HepG2 (cell line): ENCODE measurements around the gene LYRM4. TPM values are rescaled to one million over a fixed set of nuclear protein-coding genes. Genes with fewer than 3 reads are reported as not detected.

ENCODE experiments used
- ATAC-seq: fragments of 200-7000 bp; cut with Tn5 transposase; 3 replicates; pipeline ENCODE4 v1.9.1; 2020; ENCODE audit warnings: mild to moderate bottlenecking, moderate library complexity
- BruUV-seq: library from RNA; stranded (reverse); fragments of 400-500 nt; replicated peaks from 2 replicates; lab custom pipeline; 2021; lab: Mats Ljungman, UMichigan
- CTCF ChIA-PET: fragments of 300-600 bp; formaldehyde crosslinking; extraction: SDS; loops from one replicate; lab custom pipeline; 2021; ENCODE audit warnings: low total read pairs, inconsistent platforms, low intra/inter-chr PET ratio; lab: Yijun Ruan, JAX
- POLR2A ChIA-PET: fragments of 350-600 bp; sonication (Branson Sonifier 250); formaldehyde crosslinking; loops from one replicate; lab custom pipeline; 2020; ENCODE audit warnings: antibody characterized with exemption, inconsistent platforms; lab: Yijun Ruan, JAX
- DNase-seq: peaks from one replicate; pipeline ENCODE4 v3.0.0-alpha.2; 2015; ENCODE audit warnings: low spot score
- FAIRE-seq: peaks from 3 replicates; lab custom pipeline; 2011; peaks lifted over from hg19 to GRCh38; lab: Jason Lieb, UNC
- H2AFZ ChIP-seq: one replicate; pipeline ENCODE4 v1.6.1; 2011; ENCODE audit warnings: low read length, inconsistent platforms
- H3K27ac ChIP-seq: fragments of 300-600 bp; 3 replicates; pipeline ENCODE4 v1.8.0; 2011; ENCODE audit warnings: mixed run types, mild to moderate bottlenecking, mixed read lengths, low read length, inconsistent platforms; ENCODE audit not compliant: insufficient read depth; ENCODE audit errors: extremely low read length
- H3K27me3 ChIP-seq, 2 experiments: fragments of 200-600 bp in 1 of 2; 2 replicates in 1 of 2; 3 replicates in 1 of 2; pipeline versions ENCODE4 v1.6.0 to v1.8.0; 2011; ENCODE audit warnings: low read length in 2 of 2, mild to moderate bottlenecking in 2 of 2, moderate library complexity in 2 of 2, inconsistent platforms in 1 of 2; ENCODE audit not compliant: insufficient read depth in 2 of 2, control insufficient read depth in 1 of 2
- H3K36me3 ChIP-seq, 2 experiments: fragments of 200-600 bp in 1 of 2; replicated peaks in 1 of 2; 2 replicates in 1 of 2; 3 replicates in 1 of 2; pipeline versions ENCODE4 v1.5.1 to v1.8.0; 2011; ENCODE audit warnings: low read length in 2 of 2, inconsistent platforms in 1 of 2; ENCODE audit not compliant: insufficient read depth in 2 of 2, control insufficient read depth in 1 of 2
- H3K4me1 ChIP-seq: 2 replicates; pipeline ENCODE4 v1.5.1; 2012; ENCODE audit warnings: low read length, inconsistent platforms; ENCODE audit not compliant: insufficient read depth
- H3K4me2 ChIP-seq: 2 replicates; pipeline ENCODE4 v1.6.0; 2011; ENCODE audit warnings: low read depth, low read length, inconsistent platforms
- H3K4me3 ChIP-seq, 3 experiments: fragments of 200-600 bp in 1 of 3; sonication (generic), shearing (Covaris generic) in 1 of 3; replicated peaks in 1 of 3; 2 replicates each; pipeline ENCODE4 v1.5.1; 2011 to 2016; ENCODE audit warnings: low read length in 3 of 3, inconsistent platforms in 2 of 3, low read depth in 2 of 3, mild to moderate bottlenecking in 2 of 3, control low read depth in 1 of 3, mixed read lengths in 1 of 3; ENCODE audit not compliant: insufficient read depth in 1 of 3
- H3K79me2 ChIP-seq: one replicate; pipeline ENCODE4 v1.6.1; 2011; ENCODE audit warnings: low read length, inconsistent platforms; ENCODE audit not compliant: insufficient read depth
- H3K9ac ChIP-seq: 2 replicates; pipeline ENCODE4 v1.6.0; 2011; ENCODE audit warnings: mild to moderate bottlenecking, low read depth, low read length, inconsistent platforms; ENCODE audit not compliant: insufficient read depth
- H3K9me3 ChIP-seq: 2 replicates; pipeline ENCODE4 v1.5.1; 2012; ENCODE audit warnings: mild to moderate bottlenecking, low read length
- H4K20me1 ChIP-seq: 2 replicates; pipeline ENCODE4 v1.6.0; 2011; ENCODE audit warnings: inconsistent platforms, mild to moderate bottlenecking, low read length, moderate library complexity; ENCODE audit not compliant: insufficient read depth
- EHMT2 ChIP-seq: fragments of 200-600 bp; sonication (generic); IDR thresholded peaks from 2 replicates; pipeline ENCODE4 v1.7.0; 2017; ENCODE audit warnings: antibody characterized with exemption, low read depth, low read length, borderline replicate concordance
- HNF4G ChIP-seq, 2 experiments: sonication (generic) in 1 of 2; formaldehyde crosslinking in 1 of 2; IDR thresholded peaks; 2 replicates each; pipeline versions ENCODE4 v1.4.0 to v1.6.1; 2011 to 2020; ENCODE audit warnings: borderline replicate concordance in 2 of 2, low read depth in 2 of 2, mild to moderate bottlenecking in 2 of 2, low read length in 1 of 2, missing genetic modification reagents in 1 of 2, moderate library complexity in 1 of 2
- NFYB ChIP-seq: sonication (generic); formaldehyde crosslinking; IDR thresholded peaks from 2 replicates; pipeline ENCODE4 v1.4.0; 2020; ENCODE audit warnings: missing genetic modification reagents
- PLRG1 ChIP-seq: fragments of 450-650 bp; conservative IDR thresholded peaks from 2 replicates; pipeline ENCODE4 v1.6.1; 2016
- RAD21 ChIP-seq: fragments of 450-650 bp; formaldehyde crosslinking; IDR thresholded peaks from 2 replicates; pipeline ENCODE4 v1.5.0; 2020; ENCODE audit warnings: mild to moderate bottlenecking
- RFX3 ChIP-seq: IDR thresholded peaks from 2 replicates; pipeline ENCODE4 v1.6.1; 2016; ENCODE audit warnings: missing biosample characterization, missing genetic modification reagents
- ZBTB3 ChIP-seq: sonication (generic); formaldehyde crosslinking; IDR thresholded peaks from 2 replicates; pipeline ENCODE4 v1.4.0; 2020; ENCODE audit warnings: low read depth, mild to moderate bottlenecking, moderate library complexity, missing genetic modification reagents, borderline replicate concordance
- ZBTB40 ChIP-seq, 2 experiments: fragments of 450-650 bp in 1 of 2; sonication (generic) in 1 of 2; formaldehyde crosslinking in 1 of 2; IDR thresholded peaks; 2 replicates each; pipeline versions ENCODE4 v1.6.1 to v1.8.0; 2016 to 2022; ENCODE audit warnings: antibody characterized with exemption in 1 of 2, mild to moderate bottlenecking in 1 of 2, missing genetic modification reagents in 1 of 2
- ZNF580 ChIP-seq: IDR thresholded peaks from 2 replicates; pipeline ENCODE4 v1.6.1; 2016; ENCODE audit warnings: low read depth, borderline replicate concordance
- ZNF589 ChIP-seq: sonication (generic); formaldehyde crosslinking; conservative IDR thresholded peaks from 2 replicates; pipeline ENCODE4 v1.8.0; 2022; ENCODE audit warnings: mild to moderate bottlenecking, moderate library complexity, missing genetic modification reagents
- WGBS: methylation state at CpG from one replicate; pipeline ENCODE4 v1.1.6; 2017; ENCODE audit warnings: low lambda C conversion rate; 5-methylcytosine and 5-hydroxymethylcytosine counted together
- in situ Hi-C: cut with HindIII; loops from 2 replicates; pipeline ENCODE4 v1.10.0; 2017; ENCODE audit warnings: low pct_unique_long_range_greater_than_20kb; ENCODE audit not compliant: extremely low pct_ligation_motif_present
- intact Hi-C: fragments of 100-400 bp; cut with micrococcal nuclease; formaldehyde crosslinking; loops from one replicate; pipeline ENCODE4 v1.10.0; 2022; ENCODE audit not compliant: unreplicated experiment
- polyA plus RNA-seq, 8 experiments: library from polyadenylated mRNA; depleted of rRNA in 3 of 8; stranded (reverse) in 7 of 8; unstranded in 1 of 8; fragments of >200 nt; fragmentation: Illumina TruSeq in 4 of 8; extraction: Trizol in 4 of 8; gene quantifications; 2 replicates each; pipeline versions ENCODE4 v1.2.1 to v1.2.3, GENCODE V29; 2011 to 2016; ENCODE audit warnings: low read depth in 4 of 8, missing spikeins in 1 of 8, mixed read lengths in 1 of 8; ENCODE audit not compliant: insufficient read depth in 1 of 8
- total RNA-seq, 5 experiments: library from RNA; depleted of rRNA; stranded (reverse); fragments of >200 nt; fragmentation: Illumina TruSeq; extraction: Trizol; gene quantifications; 2 replicates each; pipeline ENCODE4 v1.2.3, GENCODE V29; 2016; ENCODE audit warnings: low read depth in 1 of 5
- TF ChIP-seq, protein P1 (sequence below): sonication (generic); formaldehyde crosslinking; IDR thresholded peaks from 2 replicates; pipeline ENCODE4 v1.4.0; 2020; ENCODE audit warnings: missing genetic modification reagents, mild to moderate bottlenecking, borderline replicate concordance

Gene LYRM4
- total and polyA plus RNA-seq, 2 of the 13 experiments (the other 11 are each of a cell fraction or from before 2014, with no cell fraction given), result 64.6 to 67.5 TPM

GRCh38 chr6:5285526-5285925 is 24.8 kb upstream of the LYRM4 start (continued):
- TF ChIP-seq ZNF589, result no peak
- no peak for TF ChIP-seq EHMT2
- no peak for TF ChIP-seq RFX3 (CRISPR knock-in tag)
- TF ChIP-seq, protein P1, sequence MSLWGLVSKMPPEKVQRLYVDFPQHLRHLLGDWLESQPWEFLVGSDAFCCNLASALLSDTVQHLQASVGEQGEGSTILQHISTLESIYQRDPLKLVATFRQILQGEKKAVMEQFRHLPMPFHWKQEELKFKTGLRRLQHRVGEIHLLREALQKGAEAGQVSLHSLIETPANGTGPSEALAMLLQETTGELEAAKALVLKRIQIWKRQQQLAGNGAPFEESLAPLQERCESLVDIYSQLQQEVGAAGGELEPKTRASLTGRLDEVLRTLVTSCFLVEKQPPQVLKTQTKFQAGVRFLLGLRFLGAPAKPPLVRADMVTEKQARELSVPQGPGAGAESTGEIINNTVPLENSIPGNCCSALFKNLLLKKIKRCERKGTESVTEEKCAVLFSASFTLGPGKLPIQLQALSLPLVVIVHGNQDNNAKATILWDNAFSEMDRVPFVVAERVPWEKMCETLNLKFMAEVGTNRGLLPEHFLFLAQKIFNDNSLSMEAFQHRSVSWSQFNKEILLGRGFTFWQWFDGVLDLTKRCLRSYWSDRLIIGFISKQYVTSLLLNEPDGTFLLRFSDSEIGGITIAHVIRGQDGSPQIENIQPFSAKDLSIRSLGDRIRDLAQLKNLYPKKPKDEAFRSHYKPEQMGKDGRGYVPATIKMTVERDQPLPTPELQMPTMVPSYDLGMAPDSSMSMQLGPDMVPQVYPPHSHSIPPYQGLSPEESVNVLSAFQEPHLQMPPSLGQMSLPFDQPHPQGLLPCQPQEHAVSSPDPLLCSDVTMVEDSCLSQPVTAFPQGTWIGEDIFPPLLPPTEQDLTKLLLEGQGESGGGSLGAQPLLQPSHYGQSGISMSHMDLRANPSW (CRISPR knock-in tag), result no peak

DNA sequence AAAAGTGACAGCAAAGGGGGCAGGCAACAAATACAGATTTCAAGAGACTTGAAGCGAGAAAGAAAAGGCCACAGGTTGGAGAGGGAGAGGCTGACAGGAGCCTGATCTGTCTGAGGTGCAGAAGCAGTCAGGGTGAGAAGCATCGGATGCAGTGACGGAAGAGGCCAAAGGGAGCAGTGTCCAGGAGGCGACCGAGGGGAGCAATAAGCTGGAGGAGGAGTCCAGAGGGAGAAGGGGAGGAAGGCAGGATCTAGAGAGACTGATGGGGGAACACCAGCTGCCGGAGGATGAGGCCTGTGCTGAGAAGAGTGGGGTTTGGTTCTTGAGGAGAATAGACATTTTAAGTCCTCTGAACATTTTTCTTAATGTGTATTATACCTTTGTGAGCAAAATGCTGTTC is 24.3 kb upstream of the LYRM4 start:
- no peak overlapping the region for H2AFZ ChIP-seq
- H4K20me1 ChIP-seq, result no peaks in the 10 kb centered on the region
- H3K4me2 ChIP-seq, result no peak overlapping the region
- H3K79me2 ChIP-seq, result peaks cover 5% of the 10 kb centered on the region
- FAIRE-seq (no peak), ATAC-seq (peak; percentile 26; the same call in 1 of the 3 replicates), DNase-seq (no peak)
- H3K36me3 ChIP-seq, result no peaks in the 10 kb centered on the region
- in situ Hi-C loops, result no loop called here
- no TSS peak for BruUV-seq
- H3K27me3 ChIP-seq, result no peaks in the 10 kb centered on the region
- H3K27ac ChIP-seq, result no peak overlapping the region
- H3K4me1 ChIP-seq, result peaks cover 1% of the 10 kb centered on the region
- intact Hi-C loops, result no loop called here
- no peak overlapping the region for H3K4me3 ChIP-seq
- ChIA-PET POLR2A (no interaction called here), CTCF (no interaction called here)
- H3K9me3 ChIP-seq, result no peaks in the 10 kb centered on the region
- WGBS, result 94% methylated on average over 6 of the region's 6 CpGs
- no peak overlapping the region for H3K9ac ChIP-seq
- no peak for TF ChIP-seq ZNF580
- TF ChIP-seq ZBTB3 (CRISPR knock-in tag), result no peak
- TF ChIP-seq HNF4G (IDR thresholded peaks at IDR 0.05; ENCODE audit: borderline replicate concordance, low read depth, low read length), result no peak
- TF ChIP-seq HNF4G (CRISPR knock-in tag; IDR thresholded peaks at IDR 0.05; ENCODE audit: borderline replicate concordance, low read depth), result no peak
- no peak for TF ChIP-seq ZBTB40 (IDR thresholded peaks at IDR 0.05)
- TF ChIP-seq ZBTB40 (CRISPR knock-in tag; IDR thresholded peaks at IDR 0.05), result no peak
- no peak for TF ChIP-seq PLRG1
- TF ChIP-seq RAD21, result no peak
- TF ChIP-seq NFYB (CRISPR knock-in tag), result no peak
